Natural killer cell treated with Interleukin-12 subunit alpha and Interleukin-12 subunit beta and Interleukin-15 and Interleukin-18, amount 100 ng/mL, for 72 hours (primary cell): ENCODE results near the gene RBBP5. TPM values are rescaled to one million over a fixed set of nuclear protein-coding genes. Genes with fewer than 3 reads are reported as not detected.

Source experiments
- ATAC-seq, 2 donors: fragments of 150-1000 bp; cut with Tn5 transposase in 1 of 2; sonication (Bioruptor Pico), chemical (Tn5 transposase) in 1 of 2; 2 replicates each; pipeline ENCODE4 v1.10.0; 2021
- DNase-seq: peaks from one replicate; pipeline ENCODE4 v3.0.0; 2022; ENCODE audit warnings: low spot score
- H3K27ac Mint-ChIP-seq, 2 donors: 1 replicate in 1 of 2; 2 replicates in 1 of 2; pipeline ENCODE4 v1.8.0; 2022; ENCODE audit warnings: mixed read lengths in 2 of 2, mild to moderate bottlenecking in 1 of 2, moderate library complexity in 1 of 2
- H3K27me3 Mint-ChIP-seq, 2 donors: 1 replicate in 1 of 2; 2 replicates in 1 of 2; pipeline ENCODE4 v1.8.0; 2022; ENCODE audit warnings: mixed read lengths in 2 of 2
- H3K36me3 Mint-ChIP-seq: one replicate; pipeline ENCODE4 v1.8.0; 2022; ENCODE audit warnings: mixed read lengths
- H3K4me1 Mint-ChIP-seq, 2 donors: 1 replicate in 1 of 2; 2 replicates in 1 of 2; pipeline ENCODE4 v1.8.0; 2022; ENCODE audit warnings: low read depth in 2 of 2, mixed read lengths in 2 of 2, mild to moderate bottlenecking in 1 of 2
- H3K4me3 Mint-ChIP-seq: one replicate; pipeline ENCODE4 v1.8.0; 2022; ENCODE audit warnings: mixed read lengths
- H3K9me3 Mint-ChIP-seq: 2 replicates; pipeline ENCODE4 v1.8.0; 2022; ENCODE audit warnings: mixed read lengths
- total RNA-seq, 2 donors: library from RNA; stranded (reverse); gene quantifications; one replicate each; pipeline ENCODE4 v1.2.3, GENCODE V29; 2022

Gene RBBP5
- total RNA-seq, 2 donors from 2014 or later: 23.8 to 24.7 TPM

- Mint-ChIP-seq H3K9me3 (no peaks in the 10 kb centered on the region), H3K4me1 (peaks cover 5 to 6% of the 10 kb centered on the region in 2 donors), H3K27ac (no peak overlapping the region), H3K36me3 (peaks cover 18% of the 10 kb centered on the region), H3K27me3 (no peaks in the 10 kb centered on the region), H3K4me3 (no peak overlapping the region)
- no peak for ATAC-seq
- no peak for DNase-seq
Measured at GRCh38 chr1:205144751-205145150, 23.0 kb upstream of the RBBP5 start.

DNA sequence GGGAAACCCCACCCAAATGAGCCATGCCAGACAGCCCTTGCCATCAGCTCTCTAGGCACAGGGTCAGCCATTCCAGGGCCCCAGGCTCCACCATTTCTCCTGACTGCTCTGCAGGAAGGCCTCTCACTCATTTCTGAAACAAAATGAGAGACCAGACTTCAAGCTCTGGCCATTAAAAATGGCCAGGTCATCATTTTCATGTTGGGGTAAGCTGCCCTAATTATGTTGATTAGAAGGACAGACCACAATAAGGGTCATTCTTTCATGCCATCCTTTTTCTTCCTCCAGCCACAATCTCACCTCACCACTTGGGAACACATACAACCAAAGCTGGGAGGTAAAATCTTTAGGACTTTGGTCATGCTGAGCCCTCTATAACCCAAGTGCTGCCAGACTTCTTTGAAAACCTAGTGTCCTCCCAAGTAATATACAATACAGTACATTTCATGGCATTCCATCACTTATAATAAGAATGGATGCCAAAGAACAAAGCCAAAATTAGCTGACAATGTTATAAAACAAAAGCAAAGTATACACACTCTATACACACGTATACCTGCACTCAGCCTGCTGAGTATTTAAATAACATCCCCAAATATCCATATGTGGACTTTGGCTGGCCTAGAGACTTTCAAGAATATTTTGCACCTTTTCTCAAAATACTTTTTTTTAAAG lies 22.4 kb upstream of the RBBP5 start:
- Mint-ChIP-seq H3K27me3 (no peaks in the 10 kb centered on the region), H3K27ac (no peak overlapping the region), H3K4me1 (peaks cover 5 to 6% of the 10 kb centered on the region in 2 donors), H3K4me3 (no peak overlapping the region), H3K9me3 (no peaks in the 10 kb centered on the region), H3K36me3 (peaks cover 18% of the 10 kb centered on the region)
- ATAC-seq (no peak), DNase-seq (no peak)

- Mint-ChIP-seq H3K9me3 (no peaks in the 10 kb centered on the region), H3K4me1 (peaks cover 5 to 6% of the 10 kb centered on the region in 2 donors), H3K27me3 (no peaks in the 10 kb centered on the region), H3K27ac (no peak overlapping the region), H3K4me3 (no peak overlapping the region), H3K36me3 (peaks cover under 1% of the 10 kb centered on the region)
- ATAC-seq: no peak
- no peak for DNase-seq
Measured at GRCh38 chr1:205142102-205142469, 20.3 kb upstream of the RBBP5 start.

GRCh38 chr1:205141236-205142101 lies 19.7 kb upstream of the RBBP5 start:
- Mint-ChIP-seq H3K4me3 (no peak overlapping the region), H3K27ac (no peak overlapping the region), H3K4me1 (peaks cover 5 to 6% of the 10 kb centered on the region in 2 donors), H3K9me3 (no peaks in the 10 kb centered on the region), H3K27me3 (no peaks in the 10 kb centered on the region), H3K36me3 (no peaks in the 10 kb centered on the region)
- DNase-seq (peak; percentile 73), ATAC-seq (peak; percentile 71 to 84)

DNA sequence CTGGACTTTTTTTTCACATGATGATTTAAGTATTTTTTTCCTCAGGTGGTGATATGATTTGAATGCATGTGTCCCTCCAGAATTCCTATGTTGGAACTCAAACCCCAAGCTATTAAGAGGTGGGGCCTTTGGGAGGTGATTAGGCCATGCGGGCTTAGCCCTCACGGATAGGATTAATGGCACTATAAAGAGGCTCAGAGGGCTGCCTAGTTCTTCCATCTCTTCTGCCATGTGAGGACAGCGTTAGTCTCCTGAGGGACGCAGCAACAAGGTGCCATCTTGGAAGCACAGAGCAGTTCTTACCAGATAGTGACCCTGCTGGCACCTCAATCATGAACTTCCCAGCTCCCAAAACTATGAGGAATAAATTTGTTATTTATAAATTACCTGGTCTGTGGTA lies 18.3 kb upstream of the RBBP5 start:
- Mint-ChIP-seq H3K27me3 (no peaks in the 10 kb centered on the region), H3K4me1 (peaks cover 5 to 6% of the 10 kb centered on the region in 2 donors), H3K9me3 (no peaks in the 10 kb centered on the region), H3K4me3 (no peak overlapping the region), H3K36me3 (no peaks in the 10 kb centered on the region), H3K27ac (no peak overlapping the region)
- DNase-seq (no peak), ATAC-seq (no peak)

DNA sequence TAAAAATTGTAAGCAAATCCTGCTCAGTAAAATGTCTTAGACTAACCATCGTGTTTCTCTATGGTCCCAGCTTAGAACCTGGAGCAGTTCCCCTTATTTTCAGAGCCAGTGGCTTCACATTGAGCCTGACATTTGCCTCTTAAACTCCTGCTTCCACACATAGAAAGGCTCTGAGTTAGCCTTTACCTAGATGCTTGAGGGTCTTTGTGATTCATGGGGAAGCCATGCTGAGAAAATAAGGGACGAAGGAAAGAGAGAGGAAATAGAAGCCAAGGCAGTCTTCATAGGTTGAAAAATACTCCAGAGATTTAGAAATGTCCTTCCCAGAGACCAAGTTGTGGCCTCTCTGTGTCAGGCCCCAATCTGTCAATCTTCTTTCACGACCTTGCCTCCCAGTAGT lies 16.1 kb upstream of the RBBP5 start:
- ATAC-seq (no peak), DNase-seq (no peak)
- H3K9me3 Mint-ChIP-seq: no peaks in the 10 kb centered on the region
- H3K4me1 Mint-ChIP-seq: peaks cover 5 to 6% of the 10 kb centered on the region in 2 donors
- H3K27ac Mint-ChIP-seq: no peak overlapping the region
- no peak overlapping the region for H3K4me3 Mint-ChIP-seq
- H3K36me3 Mint-ChIP-seq: no peaks in the 10 kb centered on the region
- H3K27me3 Mint-ChIP-seq: no peaks in the 10 kb centered on the region

DNA sequence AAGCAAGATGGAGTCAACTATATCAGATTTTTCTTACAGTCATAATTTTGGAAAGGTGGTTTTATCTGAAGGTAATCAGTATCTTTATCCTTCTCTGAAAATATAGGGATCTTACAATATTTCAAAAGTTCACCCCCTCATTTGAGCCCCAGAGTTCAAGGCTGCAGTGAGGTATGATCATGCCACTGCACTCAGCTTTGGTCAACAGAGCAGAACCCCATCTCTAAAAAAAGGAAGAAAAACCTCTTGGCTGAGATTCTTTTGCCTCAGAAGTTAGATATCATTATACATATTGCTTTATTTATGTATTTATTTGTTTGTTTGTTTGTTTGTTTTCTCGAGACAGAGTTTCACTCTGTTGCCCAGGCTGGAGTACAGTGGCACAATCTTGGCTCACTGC lies 11.5 kb upstream of the RBBP5 start:
- Mint-ChIP-seq H3K27ac (no peak overlapping the region), H3K4me3 (no peak overlapping the region), H3K4me1 (no peaks in the 10 kb centered on the region), H3K36me3 (no peaks in the 10 kb centered on the region), H3K9me3 (no peaks in the 10 kb centered on the region), H3K27me3 (no peaks in the 10 kb centered on the region)
- ATAC-seq (no peak), DNase-seq (no peak)

GRCh38 chr1:205129447-205130029 lies 7.8 kb upstream of the RBBP5 start:
- H3K9me3 Mint-ChIP-seq: no peaks in the 10 kb centered on the region
- no peaks in the 10 kb centered on the region for H3K36me3 Mint-ChIP-seq
- H3K27me3 Mint-ChIP-seq: no peaks in the 10 kb centered on the region
- H3K4me3 Mint-ChIP-seq: no peak overlapping the region
- H3K4me1 Mint-ChIP-seq: no peaks in the 10 kb centered on the region
- no peak for DNase-seq
- ATAC-seq: no peak
- no peak overlapping the region for H3K27ac Mint-ChIP-seq

GRCh38 chr1:205128050-205128449 lies 6.3 kb upstream of the RBBP5 start:
- DNase-seq (no peak), ATAC-seq (no peak)
- no peak overlapping the region for H3K4me3 Mint-ChIP-seq
- no peaks in the 10 kb centered on the region for H3K36me3 Mint-ChIP-seq
- no peaks in the 10 kb centered on the region for H3K4me1 Mint-ChIP-seq
- H3K27ac Mint-ChIP-seq: no peak overlapping the region
- no peaks in the 10 kb centered on the region for H3K27me3 Mint-ChIP-seq
- H3K9me3 Mint-ChIP-seq: no peaks in the 10 kb centered on the region

GRCh38 chr1:205127646-205128045 lies 5.9 kb upstream of the RBBP5 start:
- ATAC-seq (no peak), DNase-seq (no peak)
- no peaks in the 10 kb centered on the region for H3K9me3 Mint-ChIP-seq
- no peaks in the 10 kb centered on the region for H3K36me3 Mint-ChIP-seq
- H3K27me3 Mint-ChIP-seq: no peaks in the 10 kb centered on the region
- no peak overlapping the region for H3K27ac Mint-ChIP-seq
- H3K4me1 Mint-ChIP-seq: peaks cover 0 to under 1% of the 10 kb centered on the region in 2 donors
- no peak overlapping the region for H3K4me3 Mint-ChIP-seq

DNA sequence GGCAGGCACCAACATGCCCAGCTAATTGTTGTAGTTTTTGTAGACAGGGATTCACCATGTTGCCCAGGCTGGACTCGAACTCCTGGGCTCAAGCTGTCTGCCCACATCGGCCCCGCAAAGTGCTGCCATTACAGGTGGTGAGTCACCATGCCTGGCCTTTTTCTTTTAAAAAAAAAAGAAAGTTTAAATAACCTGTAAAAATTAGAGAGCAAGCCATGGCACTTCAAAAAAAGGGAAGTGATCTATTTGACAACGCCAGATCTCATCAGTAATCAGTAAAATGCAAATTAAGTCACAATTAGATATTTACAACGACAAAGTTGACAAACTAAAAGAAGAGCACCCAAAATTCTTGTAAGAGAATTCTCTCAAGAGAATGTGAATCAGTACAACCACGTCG lies 2.9 kb upstream of the RBBP5 start:
- Mint-ChIP-seq H3K9me3 (no peaks in the 10 kb centered on the region), H3K27me3 (no peaks in the 10 kb centered on the region), H3K4me1 (peaks cover 25 to 28% of the 10 kb centered on the region in 2 donors), H3K27ac (no peak overlapping the region), H3K4me3 (no peak overlapping the region), H3K36me3 (peaks cover 12% of the 10 kb centered on the region)
- DNase-seq: no peak
- no peak for ATAC-seq

DNA sequence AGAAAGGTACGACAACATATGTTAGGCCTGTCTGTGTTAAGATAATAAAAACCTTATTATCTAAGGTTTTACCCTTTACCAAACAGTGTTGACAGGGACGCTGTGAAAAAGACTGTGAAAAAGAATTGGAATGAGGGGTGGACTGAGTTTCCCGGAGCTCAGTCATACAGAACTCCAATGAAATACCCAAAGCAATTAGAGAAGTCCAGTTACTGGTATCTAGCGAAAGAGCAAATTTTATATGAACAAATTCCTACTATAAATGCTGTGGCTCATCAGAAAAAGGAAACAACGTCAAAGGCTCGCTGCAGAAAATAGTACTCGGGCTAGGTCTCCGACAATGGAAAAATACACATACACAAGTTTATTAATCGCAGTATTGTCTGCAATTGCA lies 708 bp upstream of the RBBP5 start:
- ATAC-seq (no peak), DNase-seq (no peak)
- Mint-ChIP-seq H3K27me3 (no peaks in the 10 kb centered on the region), H3K4me1 (peaks cover 34 to 40% of the 10 kb centered on the region in 2 donors), H3K4me3 (peak overlapping the region; percentile 100), H3K36me3 (peaks cover 13% of the 10 kb centered on the region), H3K27ac (peak overlapping the region; percentile 99 to 100), H3K9me3 (no peaks in the 10 kb centered on the region)

- peaks cover 34 to 40% of the 10 kb centered on the region in 2 donors for H3K4me1 Mint-ChIP-seq
- H3K36me3 Mint-ChIP-seq: peaks cover 13% of the 10 kb centered on the region
- H3K4me3 Mint-ChIP-seq: peak overlapping the region; percentile 10
- no peak for DNase-seq
- peak overlapping the region; percentile 0 to 4 for H3K27ac Mint-ChIP-seq
- ATAC-seq: no peak
- H3K27me3 Mint-ChIP-seq: no peaks in the 10 kb centered on the region
- no peaks in the 10 kb centered on the region for H3K9me3 Mint-ChIP-seq
Measured at GRCh38 chr1:205118752-205119151, 3.0 kb downstream of the RBBP5 start.

- DNase-seq (no peak), ATAC-seq (no peak)
- Mint-ChIP-seq H3K4me1 (peaks cover 3 to 15% of the 10 kb centered on the region in 2 donors), H3K9me3 (no peaks in the 10 kb centered on the region), H3K27ac (no peak overlapping the region), H3K27me3 (no peaks in the 10 kb centered on the region), H3K36me3 (peaks cover 13% of the 10 kb centered on the region), H3K4me3 (no peak overlapping the region)
Measured at GRCh38 chr1:205111354-205111753, 10.4 kb downstream of the RBBP5 start.
